ENCODE results near the gene RAMP3. TPM values are rescaled to one million over a fixed set of nuclear protein-coding genes. Genes with fewer than 3 reads are reported as not detected.

Gene RAMP3
- total RNA-seq, 1 donor from 2014 or later: not detected

- DNase-seq (ENCODE audit: low spot score): no peak
- Mint-ChIP-seq H3K27ac (ENCODE audit: unreplicated experiment) (no peak overlapping the region), H3K27me3 (ENCODE audit: low read depth) (peaks cover 54% of the 10 kb centered on the region), H3K9me3 (ENCODE audit: low read depth) (no peaks in the 10 kb centered on the region), H3K4me3 (ENCODE audit: unreplicated experiment) (no peak overlapping the region), H3K36me3 (ENCODE audit: low read depth) (no peaks in the 10 kb centered on the region), H3K4me1 (ENCODE audit: low read depth) (no peaks in the 10 kb centered on the region)
- no peak for TF ChIP-seq CTCF (IDR thresholded peaks at IDR 0.05)
Measured at GRCh38 chr7:45219801-45220435, 62.3 kb downstream of the RAMP3 start.

- H3K36me3 Mint-ChIP-seq (ENCODE audit: low read depth): no peaks in the 10 kb centered on the region
- DNase-seq (ENCODE audit: low spot score): no peak
- no peak for TF ChIP-seq CTCF (IDR thresholded peaks at IDR 0.05)
- H3K4me3 Mint-ChIP-seq (ENCODE audit: unreplicated experiment): no peak overlapping the region
- H3K9me3 Mint-ChIP-seq (ENCODE audit: low read depth): no peaks in the 10 kb centered on the region
- H3K4me1 Mint-ChIP-seq (ENCODE audit: low read depth): no peaks in the 10 kb centered on the region
- peaks cover 43% of the 10 kb centered on the region for H3K27me3 Mint-ChIP-seq (ENCODE audit: low read depth)
- H3K27ac Mint-ChIP-seq (ENCODE audit: unreplicated experiment): no peak overlapping the region
Measured at GRCh38 chr7:45220846-45221618, 63.4 kb downstream of the RAMP3 start.

- H3K4me3 Mint-ChIP-seq (ENCODE audit: unreplicated experiment): no peak overlapping the region
- H3K4me1 Mint-ChIP-seq (ENCODE audit: low read depth): no peaks in the 10 kb centered on the region
- TF ChIP-seq CTCF (IDR thresholded peaks at IDR 0.05): no peak
- peaks cover 42% of the 10 kb centered on the region for H3K27me3 Mint-ChIP-seq (ENCODE audit: low read depth)
- H3K36me3 Mint-ChIP-seq (ENCODE audit: low read depth): no peaks in the 10 kb centered on the region
- no peaks in the 10 kb centered on the region for H3K9me3 Mint-ChIP-seq (ENCODE audit: low read depth)
- no peak overlapping the region for H3K27ac Mint-ChIP-seq (ENCODE audit: unreplicated experiment)
- DNase-seq (ENCODE audit: low spot score): no peak
Measured at GRCh38 chr7:45221896-45222604, 64.5 kb downstream of the RAMP3 start.

- H3K27ac Mint-ChIP-seq (ENCODE audit: unreplicated experiment): no peak overlapping the region
- no peak for TF ChIP-seq CTCF (IDR thresholded peaks at IDR 0.05)
- H3K27me3 Mint-ChIP-seq (ENCODE audit: low read depth): peaks cover 44% of the 10 kb centered on the region
- H3K4me1 Mint-ChIP-seq (ENCODE audit: low read depth): no peaks in the 10 kb centered on the region
- no peak for DNase-seq (ENCODE audit: low spot score)
- no peaks in the 10 kb centered on the region for H3K9me3 Mint-ChIP-seq (ENCODE audit: low read depth)
- H3K36me3 Mint-ChIP-seq (ENCODE audit: low read depth): no peaks in the 10 kb centered on the region
- H3K4me3 Mint-ChIP-seq (ENCODE audit: unreplicated experiment): no peak overlapping the region
Measured at GRCh38 chr7:45223078-45223477, 65.5 kb downstream of the RAMP3 start.

Measured in chondrocyte (in vitro differentiated cells).